Anterior cingulate cortex (tissue), 58 donors: ENCODE data around the gene CSTA.
"Not testable (repeated sequence)": the region's sequence is repeated elsewhere in the genome, so short reads cannot be mapped to it uniquely, and the experiment has no call there.

Experiments used
- DNase-seq, 58 donors: peaks; one replicate each; lab custom pipeline; 2025; lab: John Stamatoyannopoulos, UW

Gene CSTA

DNA sequence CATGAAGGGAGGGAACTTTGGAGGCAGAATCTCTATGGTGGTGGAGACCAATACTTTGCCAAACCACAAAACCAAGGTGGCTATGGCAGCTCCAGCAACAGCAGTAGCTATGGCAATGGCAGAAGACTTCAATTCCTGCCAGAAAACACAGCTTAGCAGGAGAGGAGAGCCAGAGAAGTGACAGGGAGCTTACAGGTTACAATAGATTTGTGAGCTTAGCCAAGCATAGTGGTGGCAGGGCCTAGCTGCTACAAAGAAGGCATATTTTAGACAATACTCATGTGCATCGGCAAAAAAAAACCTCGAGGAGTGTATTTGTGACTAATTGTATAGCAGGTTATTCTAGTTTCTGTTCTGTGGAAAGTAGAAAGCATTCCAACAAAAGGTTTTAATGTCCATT lies 6.4 kb upstream of the CSTA start:
- no peak for DNase-seq

DNA sequence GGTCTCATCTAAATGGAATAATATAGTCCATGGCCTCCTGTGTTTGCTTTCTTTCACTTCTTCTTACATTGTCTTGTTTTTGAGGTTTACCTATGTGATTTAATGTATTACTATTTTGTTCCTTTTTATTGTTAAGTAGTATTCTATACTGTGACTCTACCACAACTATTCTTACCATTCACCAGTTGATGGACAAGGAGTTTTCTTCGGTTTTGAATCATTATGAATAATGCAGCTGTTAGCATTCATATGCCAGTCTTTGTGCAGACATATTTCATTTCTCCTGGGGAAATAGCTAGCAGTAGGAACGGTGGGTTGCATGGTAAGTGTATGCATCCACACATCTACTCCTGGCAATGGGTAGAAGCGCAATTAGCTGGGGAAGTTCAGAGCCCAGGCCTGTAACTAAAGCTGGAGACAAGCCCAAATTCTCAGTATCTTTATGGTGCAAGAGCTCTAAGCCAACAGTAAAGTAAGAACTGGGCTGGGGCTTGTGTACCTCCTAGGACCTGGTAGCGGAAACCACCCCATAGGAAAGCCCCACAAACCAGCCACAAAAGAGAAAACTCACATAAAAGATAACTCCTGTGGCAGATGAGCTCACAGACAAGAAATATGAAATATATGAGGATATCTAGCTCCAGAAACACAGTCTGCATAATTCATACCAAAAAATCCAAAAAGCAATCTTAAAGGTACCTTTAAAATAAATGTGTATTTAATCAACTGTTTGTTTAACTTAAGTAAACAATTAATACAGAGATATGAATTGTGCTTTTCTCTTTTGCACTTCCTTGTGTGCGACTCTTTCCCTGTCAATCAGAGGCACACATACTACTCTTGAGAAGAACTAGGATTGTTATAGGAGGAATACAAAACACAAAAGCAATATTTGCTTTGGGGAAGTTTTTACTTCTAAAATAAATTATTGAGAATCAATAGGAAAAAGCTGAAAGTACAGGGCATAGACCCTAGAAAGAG lies 2.7 kb upstream of the CSTA start:
- DNase-seq: no peak

DNA sequence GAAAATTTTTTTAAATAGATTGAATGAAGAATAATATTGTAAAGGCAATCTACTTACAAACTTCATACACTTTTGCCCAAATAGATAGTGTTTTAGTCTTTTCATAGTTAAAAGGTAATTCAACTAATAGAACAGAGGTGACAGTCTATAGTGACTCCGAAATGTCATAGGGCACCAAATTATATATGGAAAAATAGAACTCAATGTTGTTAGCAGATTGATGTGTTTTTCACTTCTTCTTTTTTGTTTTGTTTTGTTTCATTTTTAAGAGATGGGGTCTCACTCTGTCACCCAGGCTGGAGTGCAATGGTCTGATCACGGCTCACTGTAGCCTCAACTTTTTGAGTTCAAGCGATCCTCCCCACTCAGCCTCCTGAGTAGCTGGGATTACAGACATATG lies 721 bp downstream of the CSTA start:
- DNase-seq: no peak

DNA sequence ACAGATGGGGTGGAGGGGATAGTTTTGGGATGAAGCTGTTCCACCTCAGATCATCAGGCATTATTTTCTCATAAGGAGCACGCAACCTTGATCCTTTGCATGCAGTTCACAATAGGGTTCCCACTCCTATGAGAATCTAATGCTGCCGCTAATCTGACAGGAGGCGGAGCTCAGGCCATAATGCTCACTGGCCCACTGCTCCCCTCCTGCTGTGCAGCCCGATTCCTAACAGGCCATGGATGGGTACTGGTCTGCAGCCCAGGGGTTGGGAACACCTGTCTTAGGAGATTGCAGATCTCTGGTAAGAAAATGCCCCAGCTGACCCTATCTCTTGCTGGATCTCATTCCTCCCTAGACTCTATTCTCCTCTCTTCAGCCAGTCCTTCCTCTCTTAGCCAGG lies 6.8 kb downstream of the CSTA start:
- DNase-seq: no peak

DNA sequence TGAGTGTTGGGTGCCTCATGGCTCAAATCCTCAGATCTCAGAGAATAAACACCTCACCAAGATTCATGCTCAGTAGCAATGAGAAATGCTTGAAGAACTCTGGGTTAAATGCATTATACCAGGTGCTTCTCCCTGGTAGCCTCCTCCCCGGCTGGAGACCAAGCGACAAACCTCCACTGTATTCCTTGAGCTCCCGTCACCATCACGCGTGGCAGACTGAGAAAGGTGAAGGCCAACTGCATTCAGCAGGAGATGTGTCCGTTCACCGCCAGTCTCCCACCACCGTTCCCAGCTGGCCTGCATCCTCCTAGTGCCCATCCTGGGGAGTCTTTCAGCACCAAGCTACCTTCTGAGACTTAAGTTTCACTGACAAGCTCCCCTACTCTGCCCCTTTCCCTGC lies 7.5 kb downstream of the CSTA start:
- no peak for DNase-seq

DNA sequence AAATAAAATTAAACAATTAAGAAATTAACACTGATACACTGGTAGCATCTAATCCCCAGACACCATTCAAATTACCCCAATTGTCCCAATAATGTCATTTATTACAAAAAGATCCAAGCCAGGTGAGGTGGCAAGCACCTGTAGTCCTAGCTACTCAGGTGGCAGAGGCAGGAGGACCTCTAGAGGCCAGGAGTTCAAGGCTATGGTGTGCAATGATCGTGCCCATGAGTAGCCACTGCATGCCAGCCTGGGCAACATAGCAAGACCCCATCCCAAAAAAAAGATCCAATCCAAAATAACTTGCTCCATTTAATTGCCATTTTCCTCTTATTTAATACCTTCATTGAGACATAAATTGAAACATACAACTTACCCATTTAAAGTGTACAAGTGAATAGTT lies 17.8 kb downstream of the CSTA start:
- DNase-seq: no peak

DNA sequence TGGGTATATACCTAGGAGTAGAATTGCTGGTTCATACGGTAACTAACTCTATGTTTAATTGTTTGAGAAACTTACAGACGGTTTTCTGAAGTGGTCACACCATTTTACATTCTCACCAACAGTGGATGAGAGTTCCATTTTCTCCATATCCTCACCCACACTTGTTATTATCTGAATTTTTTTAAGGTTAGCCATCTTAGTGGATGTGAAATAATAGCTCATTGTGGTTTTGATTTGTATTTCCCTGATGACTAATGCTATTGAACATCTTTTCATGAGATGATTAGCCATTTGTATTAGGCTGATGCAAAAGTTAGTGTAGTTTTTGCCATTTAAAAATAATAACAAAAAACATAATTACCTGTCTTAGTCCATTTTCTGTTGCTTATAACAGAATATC lies 18.6 kb downstream of the CSTA start:
- DNase-seq: no peak

DNA sequence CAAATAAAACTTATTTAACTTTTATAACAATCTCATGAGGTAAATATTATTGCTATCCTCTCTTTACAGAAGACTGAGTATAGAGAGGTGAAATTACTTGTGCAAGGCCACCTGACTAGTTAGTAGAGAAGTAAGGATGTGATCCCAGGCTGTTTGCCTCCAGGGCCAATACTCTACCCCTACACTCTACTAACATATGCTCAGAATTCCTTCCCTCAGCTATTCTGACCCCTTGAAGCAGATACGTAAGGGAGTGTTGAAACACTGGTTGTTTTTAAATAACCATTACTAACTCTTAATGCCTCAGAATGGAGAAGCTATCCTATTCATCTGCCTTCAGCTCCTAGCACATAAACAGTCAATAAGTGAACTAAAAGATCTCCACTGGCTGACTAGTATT lies 24.1 kb downstream of the CSTA start:
- no peak for DNase-seq

DNA sequence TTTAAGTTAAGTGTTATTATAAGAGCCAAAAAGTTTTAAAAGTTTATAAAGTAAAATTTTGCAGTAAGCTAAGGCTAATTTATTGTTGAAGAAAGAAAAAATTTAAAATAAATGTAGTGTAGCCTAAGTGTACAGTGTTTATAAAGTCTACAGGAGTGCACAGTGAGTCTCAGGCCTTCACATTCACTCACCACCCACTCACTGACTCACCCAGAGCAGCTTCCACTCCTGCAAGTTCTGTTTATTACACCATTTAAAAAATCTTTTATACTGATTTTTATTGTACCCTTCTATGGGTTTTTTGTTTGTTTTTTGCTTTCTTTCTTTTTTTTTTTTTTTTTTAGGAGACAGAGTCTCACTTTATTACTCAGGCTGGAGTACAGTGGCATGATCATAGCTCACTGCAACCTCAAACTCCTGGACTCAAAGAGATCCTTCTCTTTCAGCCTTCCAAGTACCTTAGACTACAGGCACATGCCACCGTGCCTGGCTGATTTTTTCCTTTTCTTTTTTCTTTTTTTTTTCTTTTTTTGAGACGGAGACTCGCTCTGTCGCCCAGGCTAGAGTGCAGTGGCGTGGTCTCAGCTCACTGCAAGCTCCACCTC lies 25.9 kb downstream of the CSTA start:
- no peak for DNase-seq

DNA sequence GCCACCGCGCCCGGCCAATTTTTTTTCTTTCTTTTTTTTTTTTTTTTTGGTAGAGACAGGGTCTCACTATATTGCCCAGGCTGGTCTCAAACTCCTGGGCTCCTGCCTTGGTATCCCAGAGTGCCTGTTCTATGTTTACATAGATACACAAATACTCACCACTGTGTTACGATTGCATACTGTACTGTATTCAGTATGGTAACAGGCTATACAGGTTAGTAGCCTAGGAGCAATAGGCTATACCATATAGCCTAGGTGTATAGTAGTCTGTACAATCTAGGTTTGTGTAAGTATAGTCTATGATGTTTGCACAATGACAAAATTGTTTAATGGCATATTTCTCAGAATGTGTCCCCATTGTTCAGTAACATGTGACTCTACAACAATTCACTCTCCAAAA lies 26.6 kb downstream of the CSTA start:
- no peak for DNase-seq

DNA sequence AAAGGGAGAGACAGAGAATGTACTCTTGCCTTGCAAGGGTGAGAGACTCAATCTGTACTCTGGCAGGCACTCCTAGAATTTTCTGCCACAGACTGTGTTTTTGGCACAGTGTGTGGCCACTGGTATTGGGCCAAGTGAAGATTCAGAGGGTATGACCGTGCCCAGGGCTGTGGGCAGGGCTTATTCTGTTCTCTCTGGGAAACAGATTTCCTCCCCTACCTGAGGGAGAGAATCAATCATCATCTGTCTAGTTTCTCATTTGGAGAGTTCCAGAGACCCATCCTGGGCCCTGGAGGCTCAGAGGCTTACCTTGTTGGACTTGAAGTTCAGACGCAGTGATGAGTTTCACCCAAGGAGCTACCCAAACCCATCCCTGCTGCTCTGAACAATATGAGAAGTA lies 28.2 kb downstream of the CSTA start:
- no peak for DNase-seq

DNA sequence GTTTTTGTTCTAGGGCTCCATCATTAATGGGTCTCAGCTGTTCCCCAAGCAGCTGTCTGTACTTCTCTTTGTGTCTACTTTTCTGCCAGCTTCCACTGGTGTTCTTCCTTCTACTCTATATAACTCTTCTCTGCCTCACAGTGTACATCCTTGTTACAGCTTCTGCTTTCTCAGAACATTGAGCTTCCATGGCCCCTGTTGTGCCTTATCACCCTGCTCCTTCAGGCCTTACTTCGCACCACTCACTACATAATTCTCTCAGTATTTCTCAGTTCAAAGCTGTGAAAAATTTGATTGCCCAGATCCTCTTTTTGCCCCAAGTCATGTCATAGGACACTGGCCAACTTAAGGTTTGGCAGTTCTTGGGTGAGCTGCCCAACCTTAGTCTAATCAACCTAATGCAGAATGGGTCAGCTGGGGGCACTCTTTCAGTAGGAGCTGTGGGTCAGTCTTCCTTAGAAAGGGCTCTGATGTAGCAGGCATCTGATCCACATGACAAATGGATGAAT lies 28.9 kb downstream of the CSTA start:
- no peak for DNase-seq

DNA sequence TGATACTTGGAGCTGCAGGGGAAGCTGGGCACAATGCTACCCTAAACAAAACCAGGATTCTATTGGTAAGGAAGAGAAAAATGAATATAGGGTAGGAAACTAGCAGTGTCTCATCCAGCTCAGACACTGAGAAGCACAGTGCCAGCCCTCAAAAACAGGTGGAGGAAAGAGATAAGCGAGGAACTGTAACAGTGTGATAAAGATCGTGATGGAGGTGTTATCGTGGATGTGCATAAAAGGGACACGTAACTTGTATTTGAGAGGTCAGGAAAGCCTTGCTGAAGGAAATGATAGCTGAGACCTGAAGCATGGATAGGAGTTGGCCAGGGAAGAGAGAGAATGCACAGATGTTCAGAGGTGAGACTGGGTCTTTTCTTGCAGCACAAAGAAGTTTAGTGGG lies 30.6 kb downstream of the CSTA start:
- DNase-seq: no peak

DNA sequence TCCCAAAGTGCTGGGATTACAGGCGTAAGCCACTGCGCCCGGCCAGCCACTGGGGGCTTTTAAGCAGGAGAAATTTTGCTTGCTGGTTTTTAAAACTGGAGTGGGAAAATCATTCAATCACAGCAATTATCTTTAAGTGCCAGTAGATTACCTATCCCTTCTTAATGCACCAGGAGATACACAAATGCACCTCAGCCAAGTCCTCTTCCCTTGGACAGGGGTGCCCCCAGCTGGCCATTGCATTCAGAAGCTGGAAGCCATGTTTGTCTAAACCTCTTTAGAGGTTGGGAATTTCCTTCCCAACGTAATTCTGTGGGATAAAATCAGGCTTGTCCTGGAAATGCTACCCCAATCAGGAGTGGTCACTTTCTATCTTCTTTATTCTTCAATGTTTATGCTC lies 31.4 kb downstream of the CSTA start:
- DNase-seq: peak in 6 of 58 donors; percentile 2 to 12 (median 4)

DNA sequence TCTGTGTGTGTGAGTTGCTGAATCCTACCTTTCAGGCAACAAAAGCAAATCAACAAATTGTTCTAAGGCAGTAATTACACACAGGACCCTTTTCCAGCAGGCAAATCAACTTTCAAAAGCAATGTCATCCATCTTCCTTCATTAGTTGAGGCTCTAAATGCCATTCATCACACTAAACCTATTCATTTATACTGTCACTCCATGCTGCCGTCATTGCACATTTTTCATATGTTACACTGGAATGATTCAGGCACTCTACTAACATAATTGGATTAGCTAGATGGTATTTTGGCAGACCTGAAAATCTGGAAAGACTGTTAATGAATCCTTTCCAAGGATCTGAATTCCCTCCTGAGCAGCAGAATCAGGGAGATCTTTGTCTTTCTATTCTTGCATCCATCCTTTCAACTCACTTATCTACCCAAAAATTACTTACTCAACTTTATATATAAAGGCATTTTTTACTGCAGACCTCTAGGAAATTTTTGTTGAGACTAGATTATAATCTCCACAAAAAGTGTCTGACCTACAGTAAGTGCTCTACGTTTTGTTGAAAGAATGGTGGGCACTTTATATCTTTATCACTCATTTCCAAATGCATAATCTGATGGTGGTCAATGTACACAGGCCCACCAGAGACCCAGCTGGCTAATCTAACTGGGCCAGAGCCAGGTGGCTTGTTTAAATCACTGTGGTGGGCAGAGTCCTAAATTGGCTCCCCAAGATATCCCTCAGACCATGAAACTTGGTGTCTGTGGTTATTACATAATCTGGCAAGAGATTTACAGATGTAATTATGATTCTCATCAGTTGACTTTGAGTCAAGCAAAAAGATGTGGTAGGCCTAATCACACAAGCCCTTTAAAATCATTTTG lies 33.0 kb downstream of the CSTA start:
- DNase-seq: no peak

DNA sequence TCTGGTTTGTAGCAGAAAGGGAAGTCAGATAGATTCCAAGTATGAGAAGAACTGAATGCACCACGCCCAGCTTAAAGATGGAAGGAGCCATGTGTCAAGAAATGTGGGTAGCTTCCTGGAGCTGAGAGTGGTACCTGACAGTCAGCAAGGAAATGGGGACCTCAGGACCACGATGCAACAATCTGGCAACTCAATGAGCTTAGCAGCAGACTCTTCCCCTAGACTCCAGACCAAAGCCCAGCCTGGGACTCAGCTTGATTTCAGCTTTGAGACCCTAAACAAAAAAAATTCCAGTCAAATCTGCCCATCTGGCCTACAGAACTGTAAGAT lies 33.6 kb downstream of the CSTA start:
- no peak for DNase-seq

DNA sequence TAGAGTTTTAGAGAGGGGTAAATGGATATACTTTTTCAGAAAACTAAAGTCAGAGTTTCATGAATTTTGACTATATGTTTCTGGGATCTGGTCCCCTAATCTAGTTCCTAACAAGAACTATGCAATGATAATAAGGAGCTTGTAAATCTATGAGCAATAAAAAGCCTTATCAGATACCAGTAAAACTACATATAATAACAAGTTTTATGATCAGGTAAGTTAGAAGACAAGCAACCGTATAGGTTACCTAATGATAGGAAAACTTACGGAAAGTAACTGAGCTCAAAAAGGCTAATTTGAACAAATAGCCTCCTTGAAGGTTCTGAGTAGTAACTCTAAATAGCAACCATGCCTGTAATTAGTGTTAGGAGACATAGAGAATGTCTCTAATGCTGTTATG lies 37.0 kb downstream of the CSTA start:
- no peak for DNase-seq

DNA sequence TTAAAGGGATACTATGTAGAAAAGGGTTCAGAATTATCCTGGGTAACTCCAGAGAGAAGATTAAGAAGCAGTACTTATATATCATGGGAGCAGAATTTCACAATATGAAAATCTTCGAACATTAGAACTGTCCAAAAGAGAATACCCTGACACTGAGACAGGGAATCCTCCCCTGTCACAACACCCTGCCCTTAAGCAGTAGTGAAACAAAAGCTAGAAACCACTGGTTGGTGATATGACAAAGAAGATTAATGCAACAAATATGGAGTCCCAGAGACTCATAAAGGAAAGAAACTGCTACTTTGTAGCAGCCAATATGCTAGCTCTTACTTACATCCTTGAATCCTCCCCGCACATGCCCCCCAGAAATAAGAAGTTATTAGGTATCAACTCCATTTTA lies 39.4 kb downstream of the CSTA start:
- DNase-seq: no peak

DNA sequence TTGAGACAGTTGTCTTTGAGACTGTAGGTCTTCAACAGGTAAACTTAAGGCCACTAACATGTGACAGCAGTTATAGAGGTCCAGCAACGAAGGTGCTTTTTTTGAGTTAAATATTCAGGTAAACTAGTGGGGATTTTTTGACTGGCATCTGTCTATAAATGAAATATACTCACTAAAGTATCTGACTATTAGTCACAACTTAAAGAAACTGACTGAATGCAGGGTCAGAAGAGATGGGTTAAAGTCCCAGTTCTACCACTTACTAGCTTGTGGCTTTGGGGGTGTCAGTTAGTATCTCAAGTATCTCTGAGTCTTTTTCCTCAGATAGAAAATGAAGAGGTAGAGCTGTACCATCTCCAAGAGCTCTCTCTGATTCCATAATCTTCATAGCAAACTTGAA lies 40.0 kb downstream of the CSTA start:
- no peak for DNase-seq

DNA sequence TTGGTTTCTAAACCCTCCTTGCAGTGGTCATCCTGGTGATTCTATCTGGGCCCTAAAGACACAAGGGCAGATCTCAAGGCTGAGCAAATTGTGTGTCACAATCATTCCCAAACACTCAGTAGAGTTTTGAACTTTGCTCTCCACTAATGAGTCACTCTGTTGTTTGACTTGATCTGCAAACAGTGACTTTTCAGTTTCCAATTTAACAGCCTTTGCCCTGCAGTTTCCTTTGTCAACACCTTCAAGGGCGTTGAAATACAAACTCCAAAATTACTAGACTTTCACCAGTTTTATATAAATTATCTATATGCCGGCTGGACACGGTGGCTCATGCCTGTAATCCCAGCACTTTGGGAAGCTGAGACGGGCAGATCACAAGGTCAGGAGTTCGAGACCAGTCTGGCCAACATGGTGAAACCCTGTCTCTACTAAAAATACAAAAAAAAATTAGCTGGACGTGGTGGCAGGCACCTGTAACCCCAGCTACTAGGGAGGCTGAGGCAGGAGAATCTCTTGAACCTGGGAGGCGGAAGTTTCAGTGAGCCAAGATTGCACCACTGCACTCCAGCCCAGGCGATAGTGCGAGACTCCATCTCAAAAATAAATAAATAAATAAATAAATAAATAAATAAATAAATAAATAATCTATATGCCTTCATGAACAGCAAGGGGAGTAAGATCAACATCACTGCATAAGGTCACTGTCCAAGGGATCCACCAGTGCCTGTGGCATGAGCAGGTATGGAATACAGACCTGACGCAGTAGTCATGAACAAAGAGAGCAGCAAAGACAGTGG lies 40.7 kb downstream of the CSTA start:
- not testable (repeated sequence) for DNase-seq
